Measurements from ENCODE around the gene ZNF639. TPM values are rescaled to one million over a fixed set of nuclear protein-coding genes. Genes with fewer than 3 reads are reported as not detected.

The ZNF639 gene
- total and polyA plus RNA-seq, 9 of the 15 experiments (the other 6 are each of a cell fraction or from before 2014, with no cell fraction given) = 17.6 to 88.1 (median 53.7) TPM

DNA sequence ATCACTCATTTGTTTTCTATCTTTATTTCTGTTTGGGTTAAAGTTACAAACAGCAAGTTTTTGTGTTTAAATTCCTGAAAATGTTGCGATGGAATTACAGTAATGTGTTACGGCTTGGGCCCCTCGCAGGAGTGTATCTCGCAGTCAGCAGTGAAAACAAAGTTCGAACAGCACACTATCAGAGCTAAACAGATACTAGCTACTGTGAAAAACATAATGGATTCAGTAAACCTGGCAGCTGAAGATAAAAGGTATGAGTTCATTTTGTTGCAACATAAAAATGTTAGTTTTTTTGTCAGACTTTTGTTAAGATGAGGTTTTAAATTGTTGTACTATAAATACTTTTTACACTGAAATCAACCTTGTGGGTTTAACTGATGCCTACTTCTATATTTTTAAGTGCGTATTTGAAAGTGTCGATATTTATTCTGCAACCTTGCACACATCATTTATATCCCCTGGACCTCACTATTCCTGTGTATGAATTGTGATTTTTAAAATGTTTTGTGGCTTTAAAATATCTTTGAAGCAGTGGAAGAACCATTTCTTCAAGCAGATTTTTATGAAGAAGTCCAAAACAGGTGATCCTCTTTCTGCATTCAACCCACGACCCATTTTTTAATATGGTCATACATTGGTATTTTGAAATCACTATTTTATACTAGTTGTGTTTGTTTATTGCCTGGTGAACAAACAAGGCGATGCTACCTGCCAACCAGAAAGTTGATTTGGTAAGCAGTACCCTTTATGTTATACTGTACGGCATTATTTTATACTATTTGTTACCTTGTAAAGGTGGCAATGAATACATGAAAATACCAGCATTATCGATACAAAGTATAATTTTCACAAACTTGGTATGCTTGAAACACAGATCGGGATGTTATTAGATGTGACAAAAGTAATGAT lies 52.5 kb downstream of the ZNF639 start (continued):
- TF ChIP-seq, protein P1, sequence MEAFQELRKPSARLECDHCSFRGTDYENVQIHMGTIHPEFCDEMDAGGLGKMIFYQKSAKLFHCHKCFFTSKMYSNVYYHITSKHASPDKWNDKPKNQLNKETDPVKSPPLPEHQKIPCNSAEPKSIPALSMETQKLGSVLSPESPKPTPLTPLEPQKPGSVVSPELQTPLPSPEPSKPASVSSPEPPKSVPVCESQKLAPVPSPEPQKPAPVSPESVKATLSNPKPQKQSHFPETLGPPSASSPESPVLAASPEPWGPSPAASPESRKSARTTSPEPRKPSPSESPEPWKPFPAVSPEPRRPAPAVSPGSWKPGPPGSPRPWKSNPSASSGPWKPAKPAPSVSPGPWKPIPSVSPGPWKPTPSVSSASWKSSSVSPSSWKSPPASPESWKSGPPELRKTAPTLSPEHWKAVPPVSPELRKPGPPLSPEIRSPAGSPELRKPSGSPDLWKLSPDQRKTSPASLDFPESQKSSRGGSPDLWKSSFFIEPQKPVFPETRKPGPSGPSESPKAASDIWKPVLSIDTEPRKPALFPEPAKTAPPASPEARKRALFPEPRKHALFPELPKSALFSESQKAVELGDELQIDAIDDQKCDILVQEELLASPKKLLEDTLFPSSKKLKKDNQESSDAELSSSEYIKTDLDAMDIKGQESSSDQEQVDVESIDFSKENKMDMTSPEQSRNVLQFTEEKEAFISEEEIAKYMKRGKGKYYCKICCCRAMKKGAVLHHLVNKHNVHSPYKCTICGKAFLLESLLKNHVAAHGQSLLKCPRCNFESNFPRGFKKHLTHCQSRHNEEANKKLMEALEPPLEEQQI (IDR thresholded peaks at IDR 0.05) = peak; percentile 98
- TF ChIP-seq CBFA2T2 (conservative IDR thresholded peaks at IDR 0.05) = peak; percentile 97
- TF ChIP-seq ZKSCAN8 (CRISPR knock-in tag; IDR thresholded peaks at IDR 0.05) = peak; percentile 60; the same call in 1 of the 2 replicates
- TF ChIP-seq ZNF644 (tag; IDR thresholded peaks at IDR 0.05; ENCODE audit: low read depth) = 0 out of 2 replicates have a peak, but pooled peaks have one; percentile 57
- peak; percentile 46; the same call in 1 of the 2 replicates for TF ChIP-seq MXI1 (IDR thresholded peaks at IDR 0.05; ENCODE audit: low read depth, low read length)
- peak; percentile 59; the same call in 1 of the 2 replicates for TF ChIP-seq ZNF668 (CRISPR knock-in tag; IDR thresholded peaks at IDR 0.05)
- TF ChIP-seq PHB2 (IDR thresholded peaks at IDR 0.05; ENCODE audit: low read depth) = peak; percentile 94
- peak; percentile 99 for TF ChIP-seq TCF3 (CRISPR knock-in tag; IDR thresholded peaks at IDR 0.05)
- TF ChIP-seq CCNT2 (IDR thresholded peaks at IDR 0.05; ENCODE audit: borderline replicate concordance, extremely low read depth, insufficient read length, low read depth, low read length) = peak; percentile 90
- TF ChIP-seq, protein P2, sequence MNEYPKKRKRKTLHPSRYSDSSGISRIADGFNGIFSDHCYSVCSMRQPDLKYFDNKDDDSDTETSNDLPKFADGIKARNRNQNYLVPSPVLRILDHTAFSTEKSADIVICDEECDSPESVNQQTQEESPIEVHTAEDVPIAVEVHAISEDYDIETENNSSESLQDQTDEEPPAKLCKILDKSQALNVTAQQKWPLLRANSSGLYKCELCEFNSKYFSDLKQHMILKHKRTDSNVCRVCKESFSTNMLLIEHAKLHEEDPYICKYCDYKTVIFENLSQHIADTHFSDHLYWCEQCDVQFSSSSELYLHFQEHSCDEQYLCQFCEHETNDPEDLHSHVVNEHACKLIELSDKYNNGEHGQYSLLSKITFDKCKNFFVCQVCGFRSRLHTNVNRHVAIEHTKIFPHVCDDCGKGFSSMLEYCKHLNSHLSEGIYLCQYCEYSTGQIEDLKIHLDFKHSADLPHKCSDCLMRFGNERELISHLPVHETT (CRISPR knock-in tag; conservative IDR thresholded peaks at IDR 0.05 in 1 of 2, IDR thresholded peaks at IDR 0.05 in 1 of 2) = 0 out of 4 replicates have a peak, but pooled peaks of 1 of the 2 experiments have one; percentile 37
- TF ChIP-seq FOXK2 (conservative IDR thresholded peaks at IDR 0.05 in 1 of 2, IDR thresholded peaks at IDR 0.05 in 1 of 2; ENCODE audit: low read depth in 2 of 2) = peak; percentile 44 to 56; a peak in 2 of 4 replicates
- TF ChIP-seq, protein P3, sequence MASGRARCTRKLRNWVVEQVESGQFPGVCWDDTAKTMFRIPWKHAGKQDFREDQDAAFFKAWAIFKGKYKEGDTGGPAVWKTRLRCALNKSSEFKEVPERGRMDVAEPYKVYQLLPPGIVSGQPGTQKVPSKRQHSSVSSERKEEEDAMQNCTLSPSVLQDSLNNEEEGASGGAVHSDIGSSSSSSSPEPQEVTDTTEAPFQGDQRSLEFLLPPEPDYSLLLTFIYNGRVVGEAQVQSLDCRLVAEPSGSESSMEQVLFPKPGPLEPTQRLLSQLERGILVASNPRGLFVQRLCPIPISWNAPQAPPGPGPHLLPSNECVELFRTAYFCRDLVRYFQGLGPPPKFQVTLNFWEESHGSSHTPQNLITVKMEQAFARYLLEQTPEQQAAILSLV (tag; IDR thresholded peaks at IDR 0.05) = peak; percentile 43; the same call in 1 of the 2 replicates
- TF ChIP-seq FOSL1 (tag; conservative IDR thresholded peaks at IDR 0.05) = peak; percentile 74; the same call in 1 of the 2 replicates
- peak; percentile 97 for TF ChIP-seq EP300 (IDR thresholded peaks at IDR 0.05; ENCODE audit: low read length)
- peak; percentile 72; the same call in 1 of the 2 replicates for TF ChIP-seq CXXC5 (CRISPR knock-in tag; IDR thresholded peaks at IDR 0.05)
- TF ChIP-seq POLR2B (IDR thresholded peaks at IDR 0.05; ENCODE audit: low read depth, partially characterized antibody) = no peak
- TF ChIP-seq NFIC (IDR thresholded peaks at IDR 0.05) = peak; percentile 92

Data from K562 (cell line).